GM12891 (cell line): Measurements from ENCODE around the gene DUSP22.

Source experiments
- PAX5 ChIP-seq: IDR thresholded peaks from 2 replicates; pipeline ENCODE4 v1.6.1; 2011; ENCODE audit warnings: low read length, moderate library complexity, mild to moderate bottlenecking; ENCODE audit not compliant: insufficient read depth, severe bottlenecking
- POLR2A ChIP-seq: IDR thresholded peaks from 2 replicates; pipeline ENCODE4 v1.6.1; 2011; ENCODE audit warnings: low read depth, low read length, control low read depth
- POLR2AphosphoS5 ChIP-seq: IDR thresholded peaks from 2 replicates; pipeline ENCODE4 v1.6.1; 2011; ENCODE audit warnings: low read depth, low read length, control low read depth
- POU2F2 ChIP-seq: IDR thresholded peaks from 2 replicates; pipeline ENCODE4 v1.6.1; 2011; ENCODE audit warnings: low read depth, mild to moderate bottlenecking, control low read depth, low read length, moderate library complexity
- TAF1 ChIP-seq: IDR thresholded peaks from 2 replicates; pipeline ENCODE4 v1.6.1; 2011; ENCODE audit warnings: low read depth, low read length, control low read depth

- no peak for TF ChIP-seq POLR2A
- TF ChIP-seq TAF1, result no peak
- TF ChIP-seq POLR2AphosphoS5, result no peak
- TF ChIP-seq POU2F2, result no peak
- no peak for TF ChIP-seq PAX5
Measured at GRCh38 chr6:378958-379409, 86.7 kb downstream of the DUSP22 start.
